Uterus (tissue), 4 donors: Measurements from ENCODE around the gene DNHD1. TPM values are rescaled to one million over a fixed set of nuclear protein-coding genes. Genes with fewer than 3 reads are reported as not detected.

Experiments used
- DNase-seq, 2 donors: peaks; one replicate each; pipeline ENCODE4 v3.0.0-alpha.2; 2019 to 2020
- H3K27ac ChIP-seq, 2 donors: fragments of 200-600 bp; sonication (generic); 1 replicate in 1 of 2; 2 replicates in 1 of 2; pipeline ENCODE4 v1.5.1; 2016 to 2018
- H3K27me3 ChIP-seq, 2 donors: fragments of 200-600 bp; sonication (generic); one replicate each; pipeline ENCODE4 v1.5.1; 2018 to 2019; ENCODE audit warnings: control low read depth in 1 of 2
- H3K36me3 ChIP-seq, 2 donors: fragments of 200-600 bp; sonication (generic); one replicate each; pipeline ENCODE4 v1.5.1; 2019; ENCODE audit warnings: control low read depth in 1 of 2
- H3K4me1 ChIP-seq, 2 donors: fragments of 200-600 bp; sonication (generic); one replicate each; pipeline ENCODE4 v1.5.1; 2018 to 2019; ENCODE audit warnings: control low read depth in 1 of 2
- H3K4me3 ChIP-seq, 2 donors: fragments of 200-600 bp; sonication (generic); 1 replicate in 1 of 2; 2 replicates in 1 of 2; pipeline ENCODE4 v1.5.1; 2018 to 2019; ENCODE audit warnings: mild to moderate bottlenecking in 1 of 2
- H3K9me3 ChIP-seq, 2 donors: fragments of 200-600 bp; sonication (generic); one replicate each; pipeline ENCODE4 v1.5.1; 2019; ENCODE audit warnings: control low read depth in 1 of 2
- CTCF ChIP-seq, 4 experiments: fragments of 200-600 bp in 2 of 4; fragments of 450-650 bp in 2 of 4; sonication (generic) in 2 of 4; IDR thresholded peaks; one replicate each; pipeline ENCODE4 v1.5.1; 2016 to 2019; ENCODE audit warnings: antibody characterized with exemption in 4 of 4, mild to moderate bottlenecking in 2 of 4, moderate library complexity in 1 of 4
- POLR2A ChIP-seq, 2 donors: fragments of 450-650 bp; IDR thresholded peaks; one replicate each; pipeline ENCODE4 v1.6.1; 2016; ENCODE audit warnings: antibody characterized with exemption in 2 of 2, mild to moderate bottlenecking in 1 of 2, moderate library complexity in 1 of 2
- intact Hi-C: fragments of 100-400 bp; cut with DNase I; formaldehyde crosslinking; loops from one replicate; pipeline ENCODE4 v1.15.1; 2023; ENCODE audit warnings: low total_unique reads
- total RNA-seq, 4 donors: library from RNA; depleted of rRNA in 3 of 4; stranded (reverse); fragments of >200 nt in 3 of 4; gene quantifications; one replicate each; pipeline versions ENCODE4 v1.1.0 to v1.2.4, GENCODE V29; 2014 to 2023
- donor health status: DM: yes; HTN: yes; CAD: no.

DNHD1 gene
- total RNA-seq, 4 donors from 2014 or later: 9.4 to 32.5 (median 22.5) TPM

GRCh38 chr11:6455070-6455469 lies 42.0 kb upstream of the DNHD1 start:
- TF ChIP-seq POLR2A (IDR thresholded peaks at IDR 0.05) (no peak), CTCF (IDR thresholded peaks at IDR 0.05) (no peak)
- Histone ChIP-seq H3K27me3 (no peaks in the 10 kb centered on the region), H3K4me3 (no peak overlapping the region), H3K36me3 (no peaks in the 10 kb centered on the region), H3K4me1 (no peaks in the 10 kb centered on the region), H3K9me3 (no peaks in the 10 kb centered on the region), H3K27ac (no peak overlapping the region)
- DNase-seq: no peak
- intact Hi-C loops: no loop called here

- no peaks in the 10 kb centered on the region for H3K36me3 ChIP-seq
- H3K4me1 ChIP-seq: no peaks in the 10 kb centered on the region
- intact Hi-C loops: no loop called here
- no peak overlapping the region for H3K4me3 ChIP-seq
- DNase-seq: no peak
- H3K27ac ChIP-seq: no peak overlapping the region
- no peak for TF ChIP-seq POLR2A (IDR thresholded peaks at IDR 0.05)
- TF ChIP-seq CTCF (IDR thresholded peaks at IDR 0.05): no peak
- H3K9me3 ChIP-seq: no peaks in the 10 kb centered on the region
- H3K27me3 ChIP-seq: no peaks in the 10 kb centered on the region
These were observed 40.6 kb upstream of the DNHD1 start for GRCh38 chr11:6456361-6457073.

GRCh38 chr11:6457581-6458320 lies 39.3 kb upstream of the DNHD1 start:
- Histone ChIP-seq H3K4me3 (no peak overlapping the region), H3K4me1 (no peaks in the 10 kb centered on the region), H3K9me3 (no peaks in the 10 kb centered on the region), H3K27me3 (no peaks in the 10 kb centered on the region), H3K36me3 (no peaks in the 10 kb centered on the region), H3K27ac (no peak overlapping the region)
- intact Hi-C loops: no loop called here
- DNase-seq: no peak
- TF ChIP-seq CTCF (IDR thresholded peaks at IDR 0.05) (no peak), POLR2A (IDR thresholded peaks at IDR 0.05) (no peak)

- H3K27me3 ChIP-seq: no peaks in the 10 kb centered on the region
- H3K27ac ChIP-seq: no peak overlapping the region
- H3K4me1 ChIP-seq: no peaks in the 10 kb centered on the region
- no peak for TF ChIP-seq CTCF (IDR thresholded peaks at IDR 0.05)
- no peak for TF ChIP-seq POLR2A (IDR thresholded peaks at IDR 0.05)
- intact Hi-C loops: no loop called here
- DNase-seq: no peak
- H3K9me3 ChIP-seq: no peaks in the 10 kb centered on the region
- no peak overlapping the region for H3K4me3 ChIP-seq
- H3K36me3 ChIP-seq: no peaks in the 10 kb centered on the region
These were observed 38.6 kb upstream of the DNHD1 start for GRCh38 chr11:6458352-6459098.

- Histone ChIP-seq H3K36me3 (no peaks in the 10 kb centered on the region), H3K27ac (no peak overlapping the region), H3K4me3 (no peak overlapping the region), H3K9me3 (no peaks in the 10 kb centered on the region), H3K4me1 (no peaks in the 10 kb centered on the region), H3K27me3 (no peaks in the 10 kb centered on the region)
- no peak for DNase-seq
- TF ChIP-seq CTCF (IDR thresholded peaks at IDR 0.05) (no peak), POLR2A (IDR thresholded peaks at IDR 0.05) (no peak)
- intact Hi-C loops: no loop called here
These were observed 38.0 kb upstream of the DNHD1 start for GRCh38 chr11:6459099-6459450.
